Stimulated activated CD4-positive, alpha-beta T cell treated with anti-CD3 and anti-CD28 coated beads, Interleukin-2, amount 100 ng/mL, for 24 hours (primary cell): ENCODE data around the gene HLA-DPB1.
A peak's percentile ranks its signal among the peaks of the same experiment; 100 is the strongest.
"Not testable (repeated sequence)": the region's sequence is repeated elsewhere in the genome, so short reads cannot be mapped to it uniquely, and the experiment has no call there.

Experiments
- DNase-seq, 2 donors: peaks; one replicate each; pipeline ENCODE4 v3.0.0-alpha.2; 2020

Gene HLA-DPB1

GRCh38 chr6:33072508-33073100, 3.2 kb upstream of the HLA-DPB1 start:
- DNase-seq: no peak

- DNase-seq: peak in 1 of 2 donors; percentile 33
Measured at GRCh38 chr6:33073431-33073871, 2.3 kb upstream of the HLA-DPB1 start, which contains the start of gene HLA-DPA1. Gene HLA-DPA1 (minus strand): TSS chr6:33073649.

GRCh38 chr6:33075208-33075567, 602 bp upstream of the HLA-DPB1 start:
- DNase-seq: no peak

- DNase-seq: no peak
Measured at GRCh38 chr6:33076406-33076934, 680 bp downstream of the HLA-DPB1 start.

- no peak for DNase-seq
Measured at GRCh38 chr6:33077908-33078307, 2.1 kb downstream of the HLA-DPB1 start.

- DNase-seq: no peak
Measured at GRCh38 chr6:33078442-33078841, 2.7 kb downstream of the HLA-DPB1 start.

- no peak for DNase-seq
Measured at GRCh38 chr6:33078919-33079521, 3.2 kb downstream of the HLA-DPB1 start.

- DNase-seq: no peak
Measured at GRCh38 chr6:33079580-33079979, 3.8 kb downstream of the HLA-DPB1 start.

- DNase-seq: no peak
Measured at GRCh38 chr6:33080127-33081089, 4.6 kb downstream of the HLA-DPB1 start.

- no peak for DNase-seq
Measured at GRCh38 chr6:33081098-33081824, 5.5 kb downstream of the HLA-DPB1 start.

GRCh38 chr6:33082702-33083101, 6.9 kb downstream of the HLA-DPB1 start:
- no peak for DNase-seq

GRCh38 chr6:33085627-33086026, 9.8 kb downstream of the HLA-DPB1 start:
- no peak for DNase-seq

- DNase-seq: no peak
Measured at GRCh38 chr6:33088258-33088930, 12.6 kb downstream of the HLA-DPB1 start.

GRCh38 chr6:33088931-33089620, 13.3 kb downstream of the HLA-DPB1 start:
- DNase-seq: no peak

GRCh38 chr6:33091957-33092356, 16.2 kb downstream of the HLA-DPB1 start:
- DNase-seq: peak; percentile 67 to 71

- DNase-seq: no peak
Measured at GRCh38 chr6:33092385-33092784, 16.6 kb downstream of the HLA-DPB1 start.

- no peak for DNase-seq
Measured at GRCh38 chr6:33093855-33094254, 18.1 kb downstream of the HLA-DPB1 start.

GRCh38 chr6:33095681-33096080, 19.9 kb downstream of the HLA-DPB1 start:
- no peak for DNase-seq

GRCh38 chr6:33101121-33101737, 25.4 kb downstream of the HLA-DPB1 start:
- DNase-seq: not testable (repeated sequence)

- DNase-seq: no peak
Measured at GRCh38 chr6:33103776-33104175, 28.0 kb downstream of the HLA-DPB1 start.

GRCh38 chr6:33104887-33105286, 29.1 kb downstream of the HLA-DPB1 start:
- no peak for DNase-seq
